ENCODE measurements around the gene HIVEP3.

Gene HIVEP3

DNA sequence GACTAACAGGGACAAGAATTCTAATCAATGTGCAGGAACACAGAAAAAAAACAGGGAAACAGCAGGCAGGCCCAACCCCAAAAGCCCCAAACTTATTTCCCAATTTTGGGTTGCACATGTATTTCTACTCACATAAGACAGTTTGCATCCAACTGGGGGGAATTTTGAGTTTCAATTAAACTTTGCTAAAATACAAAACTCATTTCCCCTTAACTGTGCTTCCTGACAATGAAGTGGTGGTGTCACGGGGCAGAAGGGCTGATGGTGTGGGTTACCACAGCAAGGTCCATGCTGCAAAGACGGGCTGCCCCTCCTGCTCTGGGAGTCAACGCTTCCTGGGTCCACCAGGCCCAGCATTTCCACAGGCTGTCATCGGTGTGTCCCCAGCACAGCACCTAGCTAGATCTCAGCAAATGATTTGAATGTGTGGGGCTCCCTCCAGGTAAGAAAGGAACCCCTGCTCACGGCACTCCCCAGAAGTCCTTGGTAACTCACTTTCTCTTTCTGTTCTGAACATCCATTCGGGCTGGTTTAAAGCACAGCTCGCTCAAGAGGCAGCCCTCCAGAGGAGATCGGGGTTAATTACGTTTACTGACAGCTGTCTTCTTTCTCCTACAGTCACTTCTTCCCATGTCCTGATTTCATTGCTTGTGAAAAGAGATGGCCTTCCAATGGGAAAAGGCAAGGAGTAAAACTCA, 27.4 kb downstream of the HIVEP3 start:
- peak; percentile 9 for DNase-seq

DNA sequence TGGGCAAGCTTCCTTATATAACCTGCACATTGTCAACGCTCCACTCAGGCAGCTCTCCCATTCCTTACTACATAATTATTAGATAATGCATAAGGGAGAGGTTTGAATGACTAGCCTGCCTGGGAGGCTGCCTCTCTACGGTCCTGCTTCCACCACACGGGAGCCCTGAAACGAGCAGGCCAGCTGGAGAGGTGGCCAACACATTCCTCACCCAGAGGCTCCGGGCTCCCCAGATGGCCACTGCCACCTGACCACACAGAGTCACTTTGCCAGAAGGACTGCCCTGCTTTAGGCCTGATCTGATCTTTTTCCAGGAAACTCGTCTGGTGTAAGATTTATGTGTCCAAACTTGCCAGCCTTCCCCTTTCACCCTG, 27.9 kb downstream of the HIVEP3 start:
- DNase-seq: no peak

DNA sequence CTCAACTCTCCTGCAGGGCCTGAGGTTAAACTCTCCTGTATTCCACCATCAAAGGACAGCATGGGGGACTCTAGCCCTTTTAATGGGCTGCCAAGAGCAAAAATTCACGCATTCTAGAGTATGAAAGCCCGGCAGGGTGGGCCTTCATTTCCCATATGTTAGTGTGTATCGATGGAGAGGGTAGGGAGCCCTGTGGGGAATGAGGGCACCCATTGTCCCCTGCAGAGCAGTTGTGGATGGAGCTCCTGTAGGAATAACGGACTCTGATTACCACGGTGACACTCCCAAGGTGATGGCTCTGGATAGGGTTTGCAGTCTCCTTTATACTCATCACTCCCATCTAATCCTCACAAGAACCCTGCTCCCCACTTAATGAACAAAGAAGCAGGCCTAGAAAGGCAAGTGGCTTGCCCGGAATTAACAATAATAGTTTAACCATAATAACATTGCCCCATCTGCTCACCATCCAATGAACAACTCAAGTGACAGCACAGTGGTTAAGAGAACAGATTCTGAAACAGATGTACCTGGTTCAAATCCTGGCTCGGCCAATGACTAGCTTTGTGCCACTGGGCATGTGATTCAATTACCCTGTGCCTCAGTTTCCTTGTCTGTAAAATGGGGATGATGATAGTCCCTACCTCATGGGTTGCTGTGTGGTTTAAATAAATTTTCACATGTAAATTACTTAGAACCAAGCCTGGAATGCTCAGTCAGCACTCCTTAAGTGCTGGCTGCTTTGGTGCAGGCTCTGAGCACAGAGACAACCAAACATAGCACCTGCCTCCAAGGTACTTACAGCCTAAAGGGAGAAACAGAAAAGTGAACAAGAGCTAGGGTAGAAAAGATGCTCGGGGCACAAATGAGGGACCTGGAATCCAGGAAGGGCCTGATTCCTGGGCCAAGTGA, 29.0 kb downstream of the HIVEP3 start:
- no peak for DNase-seq

DNA sequence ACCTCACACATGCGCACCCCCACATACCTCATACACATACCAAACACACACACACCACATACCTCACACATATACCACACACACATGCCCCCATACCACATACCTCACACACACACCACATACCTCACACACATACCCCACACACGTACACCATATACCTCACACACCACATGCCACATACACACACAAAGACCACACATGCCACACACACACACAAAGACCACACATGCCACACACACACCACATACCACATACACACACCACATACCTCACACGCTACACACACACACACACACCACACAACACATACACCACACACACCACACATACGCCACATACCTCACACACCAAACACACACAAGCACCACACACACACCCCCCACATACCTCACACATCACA, 30.0 kb downstream of the HIVEP3 start:
- DNase-seq: no peak

DNA sequence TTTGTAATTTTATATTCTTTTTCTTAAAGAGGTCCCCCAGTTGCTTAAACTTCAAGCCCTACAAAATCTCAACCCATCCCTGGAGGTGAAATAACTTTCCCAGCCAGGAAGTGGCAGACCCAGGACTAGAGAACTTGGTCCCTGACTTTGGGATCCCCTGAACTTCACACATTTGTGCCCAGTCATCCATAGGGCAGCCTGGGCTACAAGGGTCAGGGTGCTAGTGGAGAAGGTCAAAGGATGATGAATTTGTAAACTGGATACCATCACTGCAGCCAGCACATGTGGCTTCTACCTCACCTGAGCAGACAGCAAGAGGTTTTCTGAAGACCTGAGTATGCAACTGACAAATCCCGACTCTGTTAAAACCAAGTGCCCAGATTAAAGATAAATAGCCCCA, 31.4 kb downstream of the HIVEP3 start:
- no peak for DNase-seq

DNA sequence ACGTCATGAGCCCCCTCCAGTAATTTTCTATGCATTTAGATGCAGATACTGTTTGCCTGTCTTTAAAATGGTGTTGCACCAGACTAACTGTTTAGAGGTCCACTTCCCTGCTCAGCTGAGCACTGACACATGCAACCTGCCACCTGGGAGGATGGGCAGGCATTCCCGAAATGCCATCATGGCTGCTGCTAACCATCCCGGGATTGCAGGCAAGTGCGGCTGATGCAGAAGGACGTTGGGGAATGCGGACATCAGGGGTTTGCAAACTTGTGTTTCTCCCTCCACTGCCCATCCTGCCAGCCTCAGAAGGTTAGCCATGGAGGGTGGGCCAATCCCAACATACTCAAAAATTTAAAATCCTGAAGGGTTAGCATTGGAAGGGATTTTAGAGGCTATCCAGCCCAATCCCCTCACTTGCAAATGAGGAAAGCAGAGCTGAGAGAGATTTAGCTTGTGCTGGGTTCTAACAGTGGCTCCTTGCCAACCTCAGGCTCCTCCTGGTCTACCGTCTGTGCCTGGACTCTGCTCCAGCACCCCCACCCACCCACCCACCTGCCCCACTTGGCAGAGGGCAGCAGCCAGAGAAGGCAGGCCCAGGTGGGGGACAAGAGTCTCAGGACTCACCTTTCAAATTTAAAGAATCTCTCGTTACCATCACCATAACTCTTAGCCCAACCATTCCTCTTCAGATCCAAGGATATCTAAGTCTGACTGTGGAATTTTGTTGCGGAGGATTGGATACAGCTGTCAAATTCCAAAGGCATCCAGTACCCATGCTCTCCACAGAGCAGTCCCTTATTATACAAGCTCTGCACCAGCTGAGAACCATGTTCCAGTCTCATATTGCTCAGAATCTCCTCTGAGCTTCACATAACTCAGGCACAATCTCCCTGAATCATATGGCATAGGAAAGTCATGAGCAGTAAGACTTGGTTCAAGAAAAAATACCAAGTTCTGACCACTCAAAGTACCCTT, 34.2 kb downstream of the HIVEP3 start:
- no peak for DNase-seq

DNA sequence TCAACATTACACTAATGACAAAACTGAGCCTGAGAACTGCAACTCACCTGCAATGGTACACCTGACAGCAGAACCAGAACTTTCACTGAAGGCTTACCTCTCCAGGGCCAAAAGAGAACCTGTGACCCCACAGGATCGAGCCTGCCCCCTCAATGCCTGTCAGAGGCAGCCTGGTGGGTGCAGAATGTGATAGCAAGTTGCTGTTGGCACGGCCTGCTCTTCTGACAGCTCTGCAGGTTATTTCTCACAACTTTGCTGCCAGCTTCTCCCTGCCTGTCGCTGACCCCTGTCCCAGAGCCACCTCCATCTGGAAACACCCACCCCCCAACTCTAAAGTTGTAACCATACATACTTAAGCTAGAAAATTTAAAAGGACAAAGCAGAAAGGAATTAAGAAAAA, 35.2 kb downstream of the HIVEP3 start:
- no peak for DNase-seq

DNA sequence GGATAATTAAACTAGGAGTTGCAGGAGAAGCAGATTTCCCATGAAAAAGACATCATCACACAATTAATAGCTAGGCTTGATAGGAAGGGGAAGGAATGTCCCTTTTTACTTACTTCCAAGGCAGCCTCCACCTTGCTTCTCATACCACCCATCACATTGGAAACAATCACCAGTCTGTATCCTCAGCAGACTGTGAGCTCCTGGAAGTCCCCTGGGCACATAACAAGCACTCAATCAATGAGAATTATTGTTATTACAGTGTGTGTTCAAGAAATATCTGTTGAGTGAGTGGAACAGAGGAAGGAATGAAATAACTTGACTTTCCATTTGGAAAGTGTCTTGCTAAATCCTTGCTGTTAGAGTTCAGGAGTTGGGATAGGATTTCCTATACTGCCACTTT, 36.2 kb downstream of the HIVEP3 start:
- DNase-seq: no peak

DNA sequence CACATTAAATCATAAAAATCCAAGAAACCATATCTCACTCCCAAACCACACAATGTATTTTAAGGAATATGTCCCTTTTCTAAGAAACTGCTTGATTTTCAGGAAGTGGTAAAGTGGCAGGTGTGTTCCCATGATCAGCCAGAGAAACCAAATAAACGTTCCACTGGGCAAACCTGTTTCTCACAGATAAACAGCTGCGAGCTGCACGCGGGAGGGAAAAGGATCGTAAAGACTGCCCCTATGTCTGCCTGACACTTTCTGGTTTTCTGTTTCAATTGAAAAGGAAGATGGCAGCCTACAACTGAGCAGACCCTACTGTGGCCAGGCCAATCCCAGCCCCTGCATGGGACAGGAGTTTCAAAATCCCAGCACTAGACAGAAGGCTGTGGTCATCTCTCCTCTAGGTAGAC, 36.6 kb downstream of the HIVEP3 start:
- no peak for DNase-seq

DNA sequence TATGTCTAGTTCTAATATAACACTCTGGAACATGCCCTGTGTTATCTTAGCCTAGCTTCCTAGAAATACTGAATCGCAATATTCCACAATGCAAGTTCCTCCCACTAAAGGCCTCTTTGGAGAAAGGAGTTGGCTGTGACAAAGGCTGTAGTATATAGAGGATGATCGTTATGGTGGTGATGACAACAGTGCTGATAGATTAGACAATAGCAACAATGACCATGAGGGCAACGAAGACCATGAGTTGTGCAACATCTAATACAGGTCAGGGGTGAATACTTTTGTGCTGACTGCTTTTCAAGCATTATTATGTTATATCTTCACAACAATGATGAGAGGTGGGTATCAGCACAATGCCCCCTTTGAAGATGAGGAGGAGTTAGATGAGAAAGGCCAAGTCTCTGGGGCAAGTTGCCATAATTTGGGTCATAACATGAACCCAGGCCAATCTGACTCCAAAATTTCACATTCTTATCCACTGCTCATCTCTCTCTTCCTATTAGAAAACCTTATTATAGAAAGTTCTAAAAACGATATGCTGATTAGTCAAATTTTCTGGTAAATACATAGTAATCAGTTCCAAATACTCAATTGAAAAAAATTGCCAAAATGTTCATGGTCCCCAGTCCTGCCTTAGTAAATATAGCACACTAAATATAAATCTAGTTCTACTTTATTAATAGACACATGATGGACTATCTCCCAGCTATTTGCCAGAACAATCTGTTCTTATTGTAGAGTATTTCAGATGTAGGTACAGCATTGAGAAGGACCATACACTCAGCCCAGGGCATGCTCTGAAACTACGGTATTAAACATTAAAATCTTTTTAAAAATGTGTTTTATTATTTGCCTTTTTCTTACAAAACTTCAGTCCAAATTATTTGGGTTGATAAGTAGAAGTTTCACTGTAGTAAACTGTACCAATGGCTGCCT, 37.5 kb downstream of the HIVEP3 start:
- DNase-seq: no peak

DNA sequence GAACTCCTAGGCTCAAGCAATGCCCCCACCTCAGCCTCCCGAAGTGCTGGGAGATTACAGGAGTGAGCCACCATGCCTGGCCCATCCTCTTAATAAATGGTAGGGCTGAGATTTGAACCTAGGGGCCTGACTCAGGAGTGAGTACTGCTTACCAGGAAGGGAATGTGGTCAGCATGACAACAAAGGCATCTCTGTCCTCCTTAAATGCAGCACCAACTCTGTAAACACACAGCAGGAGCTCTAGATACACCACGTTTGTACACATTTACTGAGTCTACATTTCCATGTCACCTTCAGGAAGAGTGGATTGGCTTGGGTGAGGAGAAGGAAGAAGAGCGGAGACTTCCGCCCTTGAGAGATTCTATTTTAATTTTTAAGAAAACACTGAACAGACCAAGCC, 38.5 kb downstream of the HIVEP3 start:
- no peak for DNase-seq

DNA sequence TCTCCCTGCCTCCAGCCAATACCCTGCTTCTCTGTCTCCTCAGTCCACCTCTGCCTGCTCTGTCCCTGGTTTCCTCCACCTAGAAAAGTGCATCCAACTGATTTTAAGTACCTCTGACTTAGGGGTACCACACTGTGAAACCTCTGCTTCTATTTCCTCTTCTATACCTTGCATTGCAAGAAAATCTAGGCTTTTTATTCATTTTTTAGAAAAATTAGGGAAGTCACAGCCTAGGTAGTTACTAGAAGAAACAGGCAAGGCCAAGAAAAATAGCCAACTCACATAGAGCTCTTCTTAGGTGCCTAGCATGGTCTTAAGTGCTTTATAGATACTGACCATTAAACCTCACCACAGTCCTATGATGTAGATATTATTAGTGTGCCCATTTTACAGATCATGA, 39.1 kb downstream of the HIVEP3 start:
- no peak for DNase-seq

DNA sequence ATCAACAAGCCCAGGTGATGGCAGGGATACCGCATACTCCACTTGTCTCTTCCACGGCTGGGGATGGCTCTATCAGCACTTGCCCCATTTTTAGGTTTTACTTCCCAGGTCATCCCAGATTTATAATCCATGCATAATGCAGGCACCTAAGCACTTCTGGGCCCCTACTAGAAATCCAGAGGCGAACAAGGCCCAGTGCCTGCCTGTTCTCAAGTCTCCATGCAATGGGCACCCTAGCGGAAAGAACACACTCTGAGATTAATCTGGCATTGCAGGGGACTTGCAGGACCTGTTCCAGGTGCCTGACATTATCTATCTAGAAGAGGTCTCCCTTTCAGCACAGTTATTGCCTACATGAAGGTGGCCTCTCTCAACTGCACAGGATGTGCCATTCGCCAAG, 39.8 kb downstream of the HIVEP3 start:
- no peak for DNase-seq

DNA sequence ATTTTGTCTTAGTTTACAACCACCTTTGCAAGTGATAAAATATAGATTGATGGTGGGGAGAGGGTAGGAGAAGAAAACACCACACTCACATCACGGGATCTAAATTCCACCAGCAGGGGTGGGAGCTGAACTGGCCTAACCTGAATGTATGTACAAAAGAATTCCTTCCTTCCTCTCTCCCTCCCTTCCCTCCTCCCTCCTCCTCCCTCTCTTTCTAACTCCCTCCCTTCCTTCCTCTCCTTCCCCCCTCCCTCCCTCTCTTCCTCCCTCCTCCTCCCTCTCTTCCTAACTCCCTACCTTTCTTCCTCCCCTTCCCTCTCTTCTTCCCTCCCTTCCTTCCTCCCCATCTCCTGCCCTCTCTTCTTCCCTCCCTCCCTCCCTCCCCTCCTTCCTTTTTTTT, 40.2 kb downstream of the HIVEP3 start:
- no peak for DNase-seq

DNA sequence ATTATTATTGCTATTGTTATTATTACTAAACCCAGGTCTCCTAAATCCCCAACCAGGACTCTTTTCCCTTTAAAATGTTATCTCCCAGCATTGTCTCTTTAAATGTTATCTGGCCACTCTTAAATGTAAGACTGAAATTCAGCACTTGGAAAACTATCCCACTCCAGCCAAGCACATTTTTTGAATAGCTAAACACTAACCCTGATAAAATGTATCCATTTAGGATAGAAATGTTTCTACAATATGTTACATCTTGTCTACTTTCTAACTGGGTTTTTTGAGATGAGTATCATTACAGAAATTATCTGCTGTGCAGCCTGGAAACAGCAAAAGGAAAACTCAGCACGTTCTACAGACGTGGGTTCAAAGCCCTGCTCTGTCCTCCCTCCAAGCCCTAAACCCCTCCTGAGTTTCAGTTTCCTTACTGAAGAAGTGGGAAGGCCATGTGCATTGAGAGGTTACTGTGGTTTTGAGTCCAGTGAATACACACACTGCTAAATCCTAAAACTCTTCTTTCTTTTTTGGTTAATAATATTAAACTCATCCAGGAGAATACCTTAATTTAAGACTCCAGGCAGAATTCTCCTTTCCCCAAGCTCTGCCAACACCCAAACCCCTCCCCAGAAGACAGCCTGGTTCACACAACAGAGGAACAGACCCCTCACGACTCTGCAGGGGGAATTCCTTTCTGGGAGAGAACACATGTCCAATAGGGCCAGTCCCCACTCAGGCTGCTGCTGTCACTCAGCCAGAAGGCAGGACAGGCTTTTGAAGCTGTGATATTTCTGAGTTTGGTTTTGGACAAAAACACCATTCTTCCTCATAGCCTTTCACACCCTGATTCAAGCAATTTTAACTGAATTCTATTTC, 41.9 kb downstream of the HIVEP3 start:
- no peak for DNase-seq

DNA sequence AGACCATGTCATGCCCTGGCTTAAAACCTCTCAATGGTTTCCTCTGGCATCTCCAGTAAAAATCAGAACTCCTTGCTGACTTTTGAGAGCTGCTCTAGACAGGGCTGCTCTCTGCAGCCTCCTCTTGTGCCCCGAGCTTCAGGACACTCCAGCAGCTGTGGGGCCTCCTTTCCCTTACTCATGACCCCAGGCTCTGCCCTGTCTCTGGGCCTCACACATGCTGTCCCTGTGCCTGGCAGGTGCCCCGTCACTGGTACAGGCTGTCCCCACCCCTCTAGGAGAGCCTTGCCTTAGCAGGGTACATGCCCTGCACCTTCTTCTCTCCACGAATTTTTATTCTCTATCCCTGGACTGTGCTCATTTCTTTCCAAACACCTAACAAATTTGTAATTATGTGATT, 43.2 kb downstream of the HIVEP3 start:
- DNase-seq: no peak

DNA sequence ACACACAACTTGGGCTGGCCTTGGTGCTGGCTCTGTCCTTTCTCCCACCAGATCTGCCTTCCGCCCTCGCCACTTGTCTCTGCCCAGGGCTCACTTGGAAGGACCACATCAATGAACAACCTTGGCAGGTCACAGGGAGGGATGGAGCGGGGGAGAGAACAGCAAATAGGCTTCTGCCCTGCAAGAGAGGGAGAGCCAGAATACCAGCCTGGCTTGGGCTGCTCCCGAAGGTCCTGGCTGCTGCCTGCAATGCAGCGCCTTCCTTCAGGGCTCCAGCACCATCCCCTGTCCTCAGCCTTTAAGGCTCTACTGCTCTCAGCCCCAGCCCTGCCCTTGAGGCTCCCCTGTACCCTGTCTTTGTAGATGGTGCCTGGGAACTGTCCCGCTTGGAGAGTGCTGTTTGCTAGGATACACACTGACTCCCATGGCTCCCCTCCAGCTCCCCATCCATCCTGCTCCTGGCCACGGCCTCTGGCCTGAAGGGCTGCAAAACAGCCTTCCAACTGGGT, 43.8 kb downstream of the HIVEP3 start:
- DNase-seq: no peak

DNA sequence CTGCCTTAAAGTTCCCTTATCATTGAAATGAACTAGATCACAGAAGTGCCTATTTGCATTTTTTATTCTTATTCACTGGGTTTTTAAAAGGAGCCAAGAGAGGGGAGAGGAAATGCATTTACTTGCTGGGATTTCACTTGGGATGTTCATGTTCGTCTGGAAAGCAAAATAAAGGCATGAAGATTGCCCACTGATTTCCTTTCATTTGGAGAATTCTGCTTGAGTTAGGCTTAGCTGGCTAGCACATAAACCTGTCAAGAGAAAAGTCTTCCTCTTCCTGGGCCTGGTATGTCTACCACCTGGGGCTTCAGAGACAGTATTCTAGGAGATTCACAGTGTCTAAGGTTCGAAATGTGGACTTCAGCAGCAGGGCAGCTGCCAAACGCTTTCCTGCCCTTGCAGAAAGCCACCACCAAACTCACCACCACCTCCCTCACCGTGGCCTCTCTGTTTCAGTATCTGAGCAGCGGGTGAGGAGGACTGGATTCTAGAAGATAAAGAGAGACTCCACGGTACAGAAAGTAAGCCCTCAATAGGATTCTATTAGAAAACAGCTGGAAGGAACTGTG, 44.5 kb downstream of the HIVEP3 start:
- DNase-seq: no peak

DNA sequence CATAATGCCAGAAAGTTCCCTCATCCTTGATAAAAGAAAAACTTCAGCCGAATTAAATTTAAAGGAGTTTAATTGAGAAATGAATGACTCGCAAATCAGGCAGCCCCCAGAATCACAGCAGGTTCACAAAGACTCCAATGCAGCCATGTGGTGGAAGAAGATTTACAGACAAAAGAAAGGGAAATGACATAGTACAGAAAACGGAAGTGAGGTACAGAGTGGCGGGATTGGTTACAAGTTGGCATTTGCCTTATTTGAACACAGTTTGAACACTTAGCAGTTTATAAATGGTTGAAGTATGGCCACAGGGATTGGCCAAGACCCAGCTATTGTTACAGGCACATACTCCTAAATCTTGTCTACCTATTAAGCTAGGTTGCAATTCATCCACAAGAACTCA, 46.6 kb downstream of the HIVEP3 start:
- DNase-seq: no peak

DNA sequence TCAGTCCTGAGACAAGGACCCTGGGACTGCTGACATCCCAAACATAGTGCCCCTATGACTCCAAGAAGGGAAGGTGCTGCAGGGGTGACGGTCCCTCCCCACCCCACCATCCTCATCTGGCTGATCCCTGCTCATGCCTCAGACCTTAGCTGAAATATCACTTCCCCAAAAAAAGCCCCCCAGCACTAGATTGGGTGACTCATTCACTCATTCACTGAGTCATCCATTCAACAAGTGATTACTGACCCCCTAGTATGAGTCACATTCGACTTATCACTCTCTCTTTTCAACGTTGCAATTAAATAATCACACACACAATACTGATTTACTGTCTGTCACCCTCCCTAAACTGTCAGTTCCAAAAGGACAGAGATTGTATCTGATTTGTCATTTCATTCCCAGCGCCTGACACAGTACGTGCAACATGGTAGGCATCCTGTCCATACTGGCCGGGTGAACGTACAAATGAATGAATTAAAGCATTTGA, 48.6 kb downstream of the HIVEP3 start:
- no peak for DNase-seq

All from SHP77 treated with DMSO at 0.1 percent for 48 hours (cell line).